ENCODE results near the gene ZMIZ2.

ZMIZ2 gene

GRCh38 chr7:44801890-44802289 is 53.2 kb downstream of the ZMIZ2 start:
- TF ChIP-seq CTCF (IDR thresholded peaks at IDR 0.05), result no peak

GRCh38 chr7:44802418-44803025 is 53.9 kb downstream of the ZMIZ2 start:
- TF ChIP-seq CTCF (IDR thresholded peaks at IDR 0.05), result no peak

GRCh38 chr7:44805950-44806349 is 57.3 kb downstream of the ZMIZ2 start:
- no peak for TF ChIP-seq CTCF (IDR thresholded peaks at IDR 0.05)

- no peak for TF ChIP-seq CTCF (IDR thresholded peaks at IDR 0.05)
Observed at GRCh38 chr7:44808914-44809393, 60.3 kb downstream of the ZMIZ2 start.

GRCh38 chr7:44811093-44811492 is 62.4 kb downstream of the ZMIZ2 start:
- no peak for TF ChIP-seq CTCF (IDR thresholded peaks at IDR 0.05)

GRCh38 chr7:44811571-44811970 is 62.9 kb downstream of the ZMIZ2 start:
- no peak for TF ChIP-seq CTCF (IDR thresholded peaks at IDR 0.05)

- no peak for TF ChIP-seq CTCF (IDR thresholded peaks at IDR 0.05)
Observed at GRCh38 chr7:44814919-44815318, 66.3 kb downstream of the ZMIZ2 start.

- TF ChIP-seq CTCF (IDR thresholded peaks at IDR 0.05), result no peak
Observed at GRCh38 chr7:44819292-44819691, 70.6 kb downstream of the ZMIZ2 start.
